Adrenal gland (tissue), 5 donors: Measurements from ENCODE around the gene TMEM200A.

Experiments used
- CTCF ChIP-seq, 6 experiments: fragments of 450-650 bp in 4 of 6; fragments of 200-600 bp in 2 of 6; sonication (generic) in 1 of 6; IDR thresholded peaks; 1 replicate in 5 of 6; 2 replicates in 1 of 6; pipeline versions ENCODE4 v1.5.1 to v1.8.0; 2016 to 2021; ENCODE audit warnings: antibody characterized with exemption in 6 of 6, mild to moderate bottlenecking in 2 of 6, moderate library complexity in 1 of 6
- POLR2A ChIP-seq, 2 donors: fragments of 450-650 bp; IDR thresholded peaks; one replicate each; pipeline ENCODE4 v1.6.1; 2017; ENCODE audit warnings: antibody characterized with exemption in 2 of 2, mild to moderate bottlenecking in 2 of 2, moderate library complexity in 1 of 2
- donor health status: DM: no; HTN: no; CAD: no.

- no peak for TF ChIP-seq CTCF (IDR thresholded peaks at IDR 0.05)
- no peak for TF ChIP-seq POLR2A (IDR thresholded peaks at IDR 0.05)
Observed at GRCh38 chr6:130371921-130372420, 6.2 kb downstream of the TMEM200A start.
